Transverse colon (tissue), 4 donors: ENCODE data around the gene PTPN6.

Source experiments
- CTCF ChIP-seq, 5 experiments: fragments of 200-600 bp in 3 of 5; fragments of 450-650 bp in 2 of 5; sonication (generic) in 3 of 5; IDR thresholded peaks; 1 replicate in 2 of 5; 2 replicates in 3 of 5; pipeline ENCODE4 v1.5.1; 2016 to 2017; ENCODE audit warnings: antibody characterized with exemption in 5 of 5, inconsistent platforms in 3 of 5, mild to moderate bottlenecking in 2 of 5, moderate library complexity in 1 of 5
- POLR2A ChIP-seq: fragments of 450-650 bp; IDR thresholded peaks from one replicate; pipeline ENCODE4 v1.6.1; 2016; ENCODE audit warnings: antibody characterized with exemption, mild to moderate bottlenecking, moderate library complexity
- POLR2AphosphoS5 ChIP-seq, 3 donors: sonication (generic); formaldehyde crosslinking; IDR thresholded peaks; one replicate each; pipeline ENCODE4 v1.6.1; 2016; ENCODE audit warnings: antibody characterized with exemption in 3 of 3

GRCh38 chr12:6935371-6936193 is 15.6 kb upstream of the PTPN6 start:
- no peak for TF ChIP-seq CTCF (IDR thresholded peaks at IDR 0.05)
- TF ChIP-seq POLR2A: no peak
- no peak for TF ChIP-seq POLR2AphosphoS5 (IDR thresholded peaks at IDR 0.05)
